ENCODE measurements around the gene CCT8L2.
"Not testable (repeated sequence)": the region's sequence is repeated elsewhere in the genome, so short reads cannot be mapped to it uniquely, and the experiment has no call there.

Gene CCT8L2

GRCh38 chr22:16557511-16557910, 35.1 kb downstream of the CCT8L2 start:
- H3K9me3 Mint-ChIP-seq; intact Hi-C loops (cut with micrococcal nuclease); H3K4me1 Mint-ChIP-seq (ENCODE audit: low read depth); H3K4me3 Mint-ChIP-seq; H3K36me3 Mint-ChIP-seq (ENCODE audit: low read depth); H3K27me3 Mint-ChIP-seq; H3K27ac Mint-ChIP-seq: not testable (repeated sequence)

- H3K27ac Mint-ChIP-seq; intact Hi-C loops (cut with micrococcal nuclease); H3K9me3 Mint-ChIP-seq; H3K36me3 Mint-ChIP-seq (ENCODE audit: low read depth); H3K4me3 Mint-ChIP-seq; H3K27me3 Mint-ChIP-seq; H3K4me1 Mint-ChIP-seq (ENCODE audit: low read depth): not testable (repeated sequence)
Measured at GRCh38 chr22:16555077-16555994, 37.3 kb downstream of the CCT8L2 start.

DNA sequence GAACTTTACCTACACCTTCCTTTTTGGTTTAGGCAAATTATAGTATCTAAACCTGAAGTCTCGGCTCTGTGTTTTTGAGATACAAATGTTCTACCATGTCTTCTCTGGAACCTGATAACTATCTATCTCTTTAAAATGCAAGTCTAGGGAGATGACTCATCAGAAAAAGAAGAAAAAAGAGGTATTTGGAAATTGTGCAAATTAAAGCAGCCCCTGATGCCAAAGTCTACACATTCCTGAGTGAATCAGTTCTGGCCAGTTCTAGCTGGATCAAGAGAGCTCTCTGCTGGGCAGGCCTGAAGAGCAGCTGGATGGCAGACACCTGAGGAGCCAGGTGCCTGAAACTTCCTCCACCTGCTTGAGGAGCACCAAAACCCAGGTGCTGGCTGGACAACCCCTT, 49.3 kb downstream of the CCT8L2 start:
- H3K4me3 Mint-ChIP-seq; H3K27ac Mint-ChIP-seq; H3K4me1 Mint-ChIP-seq (ENCODE audit: low read depth); H3K27me3 Mint-ChIP-seq; intact Hi-C loops (cut with micrococcal nuclease); H3K36me3 Mint-ChIP-seq (ENCODE audit: low read depth); H3K9me3 Mint-ChIP-seq: not testable (repeated sequence)
